GM12875 (cell line): ENCODE measurements around the gene HOXB5.
A peak's percentile ranks its signal among the peaks of the same experiment; 100 is the strongest.

Source experiments
- H3K4me3 ChIP-seq: one replicate; pipeline ENCODE4 v1.5.1; 2011; ENCODE audit warnings: low read depth, low read length, control low read depth
- CTCF ChIP-seq: IDR thresholded peaks from 2 replicates; pipeline ENCODE4 v1.5.1; 2011; ENCODE audit warnings: low read depth, mild to moderate bottlenecking, control low read depth, inconsistent platforms, low read length, moderate library complexity, borderline replicate concordance; ENCODE audit not compliant: insufficient read depth

Gene HOXB5

GRCh38 chr17:48589060-48589830 is 4.3 kb downstream of the HOXB5 start:
- no peak overlapping the region for H3K4me3 ChIP-seq

GRCh38 chr17:48588528-48588927 is 5.1 kb downstream of the HOXB5 start:
- no peak overlapping the region for H3K4me3 ChIP-seq
- no peak for TF ChIP-seq CTCF

More at GRCh38 chr17:48589060-48589830, 4.3 kb downstream of the HOXB5 start:
- TF ChIP-seq CTCF = no peak

GRCh38 chr17:48588074-48588415 is 5.5 kb downstream of the HOXB5 start:
- TF ChIP-seq CTCF = no peak

GRCh38 chr17:48587276-48588073 is 6.1 kb downstream of the HOXB5 start:
- TF ChIP-seq CTCF = no peak
- H3K4me3 ChIP-seq = no peak overlapping the region

More at GRCh38 chr17:48588074-48588415, 5.5 kb downstream of the HOXB5 start:
- no peak overlapping the region for H3K4me3 ChIP-seq

GRCh38 chr17:48586355-48587258 is 7.0 kb downstream of the HOXB5 start:
- TF ChIP-seq CTCF = no peak
- peak overlapping the region; percentile 57 for H3K4me3 ChIP-seq

- TF ChIP-seq CTCF = no peak
Observed at GRCh38 chr17:48584223-48584741, 9.3 kb downstream of the HOXB5 start.

More at GRCh38 chr17:48584223-48584741, 9.3 kb downstream of the HOXB5 start:
- no peak overlapping the region for H3K4me3 ChIP-seq
